Trophoblast cell (in vitro differentiated cells and primary cell): ENCODE data around the gene TAF1B.

Source experiments
- DNase-seq, 2 donors: peaks; one replicate each; pipeline ENCODE4 v3.0.0-alpha.2; 2016
- H2AFZ ChIP-seq: 2 replicates; pipeline ENCODE4 v1.6.1; 2013; ENCODE audit warnings: low read length, moderate library complexity, mild to moderate bottlenecking; ENCODE audit not compliant: insufficient read depth, poor library complexity
- H2AK5ac ChIP-seq: 2 replicates; pipeline ENCODE4 v1.6.1; 2013; ENCODE audit warnings: mild to moderate bottlenecking, low read length
- H2BK120ac ChIP-seq: 2 replicates; pipeline ENCODE4 v1.6.1; 2013; ENCODE audit warnings: low read length, mild to moderate bottlenecking, moderate library complexity; ENCODE audit not compliant: insufficient read depth, poor library complexity
- H2BK12ac ChIP-seq: 2 replicates; pipeline ENCODE4 v1.6.1; 2013; ENCODE audit warnings: mild to moderate bottlenecking, low read length, moderate library complexity
- H2BK5ac ChIP-seq: 2 replicates; pipeline ENCODE4 v1.6.1; 2013; ENCODE audit warnings: low read length, low read depth, moderate library complexity, mild to moderate bottlenecking; ENCODE audit not compliant: poor library complexity
- H3K14ac ChIP-seq: 2 replicates; pipeline ENCODE4 v1.6.1; 2013; ENCODE audit warnings: mild to moderate bottlenecking, low read length
- H3K18ac ChIP-seq: 2 replicates; pipeline ENCODE4 v1.6.1; 2013; ENCODE audit warnings: mild to moderate bottlenecking, low read length
- H3K23ac ChIP-seq: 2 replicates; pipeline ENCODE4 v1.6.1; 2013; ENCODE audit warnings: low read length
- H3K27ac ChIP-seq: 2 replicates; pipeline ENCODE4 v1.5.1; 2013; ENCODE audit warnings: low read depth, mild to moderate bottlenecking, inconsistent platforms, low read length, moderate library complexity
- H3K27me3 ChIP-seq: 2 replicates; pipeline ENCODE4 v1.6.1; 2013; ENCODE audit warnings: inconsistent platforms, mild to moderate bottlenecking, low read length, moderate library complexity; ENCODE audit not compliant: insufficient read depth
- H3K36me3 ChIP-seq, 2 experiments: 1 replicate in 1 of 2; 2 replicates in 1 of 2; pipeline ENCODE4 v1.6.1; 2013; ENCODE audit warnings: low read length in 2 of 2, mild to moderate bottlenecking in 2 of 2, moderate library complexity in 1 of 2; ENCODE audit not compliant: insufficient read depth in 2 of 2, control insufficient read depth in 1 of 2
- H3K4ac ChIP-seq: 2 replicates; pipeline ENCODE4 v1.6.1; 2013; ENCODE audit warnings: low read depth, mild to moderate bottlenecking, low read length, moderate library complexity
- H3K4me1 ChIP-seq, 2 experiments: 1 replicate in 1 of 2; 2 replicates in 1 of 2; pipeline ENCODE4 v1.6.1; 2013; ENCODE audit warnings: low read length in 2 of 2, mild to moderate bottlenecking in 2 of 2, moderate library complexity in 1 of 2; ENCODE audit not compliant: insufficient read depth in 2 of 2, control insufficient read depth in 1 of 2
- H3K4me2 ChIP-seq: 2 replicates; pipeline ENCODE4 v1.6.1; 2013; ENCODE audit warnings: inconsistent platforms, mild to moderate bottlenecking, low read length, moderate library complexity
- H3K4me3 ChIP-seq: 2 replicates; pipeline ENCODE4 v1.5.1; 2013; ENCODE audit warnings: mild to moderate bottlenecking, low read depth, low read length, inconsistent platforms
- H3K79me1 ChIP-seq: one replicate; pipeline ENCODE4 v1.6.1; 2013; ENCODE audit warnings: low read length
- H3K79me2 ChIP-seq: 2 replicates; pipeline ENCODE4 v1.6.1; 2013; ENCODE audit warnings: low read length, mild to moderate bottlenecking; ENCODE audit not compliant: control insufficient read depth, insufficient read depth, poor library complexity
- H3K9ac ChIP-seq: 2 replicates; pipeline ENCODE4 v1.6.1; 2013; ENCODE audit warnings: mild to moderate bottlenecking, low read length
- H3K9me3 ChIP-seq: 2 replicates; pipeline ENCODE4 v1.6.1; 2013; ENCODE audit warnings: low read depth, mild to moderate bottlenecking, control low read depth, inconsistent platforms, low read length; ENCODE audit not compliant: insufficient read depth
- H4K12ac ChIP-seq: 2 replicates; pipeline ENCODE4 v1.6.1; 2013; ENCODE audit warnings: low read depth, mild to moderate bottlenecking, low read length, moderate library complexity
- H4K8ac ChIP-seq: 2 replicates; pipeline ENCODE4 v1.6.1; 2013; ENCODE audit warnings: low read depth, mild to moderate bottlenecking, low read length, moderate library complexity
- H4K91ac ChIP-seq: one replicate; pipeline ENCODE4 v1.6.1; 2013; ENCODE audit warnings: low read depth, mild to moderate bottlenecking, low read length, moderate library complexity
- whole genome bisulfite sequencing: extraction: QIAGEN DNeasy Blood & Tissue Kit; methylation state at CpG from one replicate; pipeline ENCODE4 v1.1.7; 2013; ENCODE audit warnings: missing lambda C conversion rate; ENCODE audit not compliant: insufficient read length, insufficient coverage; ENCODE audit errors: extremely low coverage; 5-methylcytosine and 5-hydroxymethylcytosine counted together

The TAF1B gene

DNA sequence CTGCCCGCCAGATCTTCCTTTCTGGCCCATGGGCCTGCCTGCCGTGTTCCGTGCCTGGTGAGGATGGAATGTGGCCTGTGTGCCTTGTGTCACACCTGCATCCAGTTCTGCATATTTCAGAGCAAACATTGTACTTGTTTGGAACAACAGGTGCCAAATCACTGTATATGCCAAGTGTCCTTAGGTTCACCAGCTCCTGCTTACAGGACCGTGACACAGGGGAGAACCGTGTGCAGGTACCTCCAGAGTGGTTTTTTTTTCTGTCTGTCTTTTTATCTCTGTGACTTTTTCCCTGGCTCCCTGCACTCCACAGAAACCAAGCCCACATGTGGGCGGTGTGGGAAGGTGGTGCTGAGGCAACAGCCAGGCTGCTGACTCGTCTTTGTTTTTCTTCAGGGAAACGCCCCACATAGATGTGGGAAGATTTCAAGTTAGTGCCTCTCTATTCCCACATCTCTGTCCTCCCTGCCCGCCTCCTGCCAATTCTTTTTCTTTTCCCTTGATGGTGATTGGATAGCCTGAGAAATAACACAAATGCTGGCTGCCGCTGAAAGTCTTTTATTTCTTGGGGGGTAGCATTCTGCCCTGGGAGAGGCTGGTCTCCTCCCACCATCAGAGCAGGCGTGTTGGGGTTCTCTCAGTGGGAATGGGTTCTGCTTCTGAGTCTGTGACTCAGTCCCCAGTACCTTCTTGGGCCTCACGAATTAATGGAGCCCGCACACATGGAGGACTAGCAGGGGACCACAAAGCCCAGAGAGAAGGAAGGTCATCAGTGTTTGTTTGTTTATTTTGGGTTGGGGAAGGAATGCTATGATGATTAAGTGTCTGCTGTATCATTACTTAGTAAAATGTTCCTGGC lies 129.6 kb downstream of the TAF1B start:
- Histone ChIP-seq H2AK5ac (no peak overlapping the region), H3K79me1 (peaks cover 4% of the 10 kb centered on the region), H3K23ac (no peak overlapping the region), H4K8ac (peak overlapping the region; percentile 30), H3K4me3 (no peak overlapping the region), H3K4me2 (no peak overlapping the region), H3K14ac (no peak overlapping the region), H3K9me3 (no peaks in the 10 kb centered on the region), H3K36me3 (peaks cover 10 to 23% of the 10 kb centered on the region in 2 experiments), H4K12ac (no peak overlapping the region), H4K91ac (peak overlapping the region; percentile 64), H3K4me1 (peaks cover 10 to 15% of the 10 kb centered on the region in 2 experiments), H3K18ac (no peak overlapping the region), H3K9ac (no peak overlapping the region), H2AFZ (no peak overlapping the region), H2BK12ac (no peak overlapping the region), H3K27ac (peak overlapping the region; percentile 19), H3K27me3 (no peaks in the 10 kb centered on the region), H2BK5ac (no peak overlapping the region), H3K79me2 (peaks cover 2% of the 10 kb centered on the region), H2BK120ac (no peak overlapping the region), H3K4ac (no peak overlapping the region)
- DNase-seq: peak; percentile 92
- no CpG with 5 or more reads among the region's 13 CpGs for WGBS

DNA sequence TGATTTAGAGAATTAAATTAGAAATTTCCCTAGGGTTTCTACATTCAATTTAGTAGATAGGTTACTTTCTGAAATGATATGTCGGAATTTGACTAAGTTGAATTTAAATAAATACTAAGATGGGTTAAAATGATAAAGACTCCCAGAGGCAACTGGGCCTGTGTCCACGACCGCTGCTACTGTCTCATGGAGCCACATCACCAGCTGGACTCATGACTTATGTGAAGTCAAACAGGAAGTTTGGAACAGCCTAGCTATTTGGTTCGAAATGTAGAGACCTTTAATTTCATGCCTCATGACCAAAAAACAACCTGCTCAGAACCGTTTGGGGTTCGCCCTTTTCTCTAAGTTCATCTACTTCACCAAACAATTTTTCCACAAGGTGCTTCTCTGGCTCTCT lies 130.4 kb downstream of the TAF1B start:
- Histone ChIP-seq H3K18ac (no peak overlapping the region), H3K4me3 (no peak overlapping the region), H4K91ac (peak overlapping the region; percentile 48), H3K27me3 (no peaks in the 10 kb centered on the region), H3K23ac (no peak overlapping the region), H3K14ac (no peak overlapping the region), H3K79me2 (peaks cover 2% of the 10 kb centered on the region), H3K36me3 (peaks cover 10 to 20% of the 10 kb centered on the region in 2 experiments), H3K9me3 (no peaks in the 10 kb centered on the region), H4K12ac (no peak overlapping the region), H3K4me1 (peaks cover 10 to 15% of the 10 kb centered on the region in 2 experiments), H3K79me1 (peaks cover 4% of the 10 kb centered on the region), H3K4ac (no peak overlapping the region), H3K27ac (no peak overlapping the region), H3K4me2 (no peak overlapping the region), H2AK5ac (no peak overlapping the region), H2BK12ac (no peak overlapping the region), H4K8ac (no peak overlapping the region), H3K9ac (no peak overlapping the region), H2BK5ac (no peak overlapping the region), H2BK120ac (no peak overlapping the region), H2AFZ (no peak overlapping the region)
- no CpG with 5 or more reads among the region's 6 CpGs for WGBS
- DNase-seq: no peak

DNA sequence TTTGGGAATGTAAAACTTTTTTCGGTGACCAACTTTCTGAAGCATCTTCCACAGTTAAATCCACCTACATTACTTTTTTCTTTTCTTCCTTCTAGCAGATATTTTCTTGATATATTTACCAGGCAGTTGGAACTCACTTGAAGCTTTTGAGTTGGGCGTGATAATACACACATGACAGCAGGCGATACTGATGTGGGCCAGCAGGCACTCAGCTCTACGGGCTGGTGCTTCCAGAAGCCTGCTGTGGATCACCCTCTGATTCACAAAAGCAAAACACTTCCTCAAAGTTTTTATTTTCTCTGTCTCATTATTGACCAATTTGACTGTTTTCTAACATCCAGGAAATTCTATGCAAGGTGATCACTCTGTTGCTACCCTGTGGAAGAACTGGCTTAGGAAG lies 131.1 kb downstream of the TAF1B start:
- H4K91ac ChIP-seq: no peak overlapping the region
- H3K4me2 ChIP-seq: no peak overlapping the region
- peaks cover 4% of the 10 kb centered on the region for H3K79me1 ChIP-seq
- no CpG with 5 or more reads among the region's 4 CpGs for WGBS
- H3K4me1 ChIP-seq: peaks cover 10 to 13% of the 10 kb centered on the region in 2 experiments
- H3K79me2 ChIP-seq: peaks cover 2% of the 10 kb centered on the region
- no peak overlapping the region for H3K14ac ChIP-seq
- no peak overlapping the region for H3K23ac ChIP-seq
- H3K9me3 ChIP-seq: no peaks in the 10 kb centered on the region
- no peak overlapping the region for H3K27ac ChIP-seq
- peaks cover 10 to 20% of the 10 kb centered on the region in 2 experiments for H3K36me3 ChIP-seq
- H2BK120ac ChIP-seq: no peak overlapping the region
- H3K4ac ChIP-seq: no peak overlapping the region
- DNase-seq: no peak
- no peaks in the 10 kb centered on the region for H3K27me3 ChIP-seq
- no peak overlapping the region for H2BK5ac ChIP-seq
- H3K4me3 ChIP-seq: no peak overlapping the region
- no peak overlapping the region for H4K12ac ChIP-seq
- no peak overlapping the region for H2BK12ac ChIP-seq
- H2AFZ ChIP-seq: no peak overlapping the region
- no peak overlapping the region for H3K9ac ChIP-seq
- no peak overlapping the region for H2AK5ac ChIP-seq
- no peak overlapping the region for H3K18ac ChIP-seq
- H4K8ac ChIP-seq: no peak overlapping the region

DNA sequence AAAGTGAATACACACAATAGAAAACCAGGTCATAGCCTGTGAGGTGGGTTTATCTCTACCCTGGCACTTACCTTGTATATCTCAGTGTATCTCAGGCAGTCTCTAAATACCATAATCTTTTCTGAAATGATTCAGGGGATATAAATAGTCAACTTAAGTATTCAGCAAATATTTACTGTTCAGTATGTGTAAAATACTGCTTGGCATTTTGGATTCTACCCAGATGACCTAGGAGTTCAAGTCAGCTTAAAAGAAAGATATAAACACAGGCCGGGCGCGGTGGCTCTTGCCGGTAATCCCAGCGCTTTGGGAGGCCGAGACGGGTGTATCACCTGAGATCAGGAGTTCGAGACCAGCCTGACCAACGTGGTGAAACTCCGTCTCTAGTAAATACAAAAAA lies 132.1 kb downstream of the TAF1B start:
- Histone ChIP-seq H2BK120ac (no peak overlapping the region), H3K9me3 (no peaks in the 10 kb centered on the region), H4K8ac (no peak overlapping the region), H2BK12ac (no peak overlapping the region), H3K27ac (no peak overlapping the region), H3K14ac (no peak overlapping the region), H2BK5ac (no peak overlapping the region), H3K79me1 (peaks cover 4% of the 10 kb centered on the region), H3K4ac (no peak overlapping the region), H3K4me2 (no peak overlapping the region), H2AK5ac (no peak overlapping the region), H3K9ac (no peak overlapping the region), H3K4me3 (no peak overlapping the region), H3K4me1 (peaks cover 8 to 11% of the 10 kb centered on the region in 2 experiments), H2AFZ (no peak overlapping the region), H3K23ac (no peak overlapping the region), H4K12ac (no peak overlapping the region), H3K36me3 (peaks cover 10 to 20% of the 10 kb centered on the region in 2 experiments), H3K27me3 (no peaks in the 10 kb centered on the region), H3K79me2 (peaks cover 2% of the 10 kb centered on the region), H3K18ac (no peak overlapping the region), H4K91ac (no peak overlapping the region)
- no peak for DNase-seq
- WGBS: no CpG with 5 or more reads among the region's 10 CpGs
